BJ (cell line): ENCODE results near the gene NES. TPM values are rescaled to one million over a fixed set of nuclear protein-coding genes. Genes with fewer than 3 reads are reported as not detected.

ENCODE experiments used
- CTCF ChIA-PET: fragments of 350-600 bp; formaldehyde crosslinking; extraction: SDS; loops from one replicate; lab custom pipeline; 2021; ENCODE audit warnings: antibody characterized with exemption, inconsistent platforms; lab: Yijun Ruan, JAX
- POLR2A ChIA-PET: fragments of 300-600 bp; sonication (Branson Sonifier 250); formaldehyde crosslinking; extraction: SDS; loops from one replicate; lab custom pipeline; 2021; ENCODE audit warnings: antibody characterized with exemption; lab: Charles Lee
- DNase-seq: peaks from one replicate; pipeline ENCODE4 v3.0.0-alpha.2; 2011; ENCODE audit warnings: low read depth
- H3K27me3 ChIP-seq: 2 replicates; pipeline ENCODE4 v1.6.0; 2011; ENCODE audit warnings: low read length; ENCODE audit not compliant: control insufficient read depth, insufficient read depth
- H3K36me3 ChIP-seq: 2 replicates; pipeline ENCODE4 v1.5.1; 2011; ENCODE audit warnings: low read length; ENCODE audit not compliant: control insufficient read depth, insufficient read depth
- H3K4me3 ChIP-seq: 2 replicates; pipeline ENCODE4 v1.5.1; 2011; ENCODE audit warnings: low read depth, mild to moderate bottlenecking, control low read depth, low read length
- CTCF ChIP-seq: IDR thresholded peaks from 2 replicates; pipeline ENCODE4 v1.5.1; 2011; ENCODE audit warnings: low read depth, mild to moderate bottlenecking, control low read depth, inconsistent platforms, low read length, moderate library complexity; ENCODE audit not compliant: insufficient read depth
- polyA plus RNA-seq: library from polyadenylated mRNA; depleted of rRNA; stranded (reverse); fragments of >200 nt; gene quantifications from 2 replicates; pipeline ENCODE4 v1.2.3, GENCODE V29; 2011

NES gene
- polyA plus RNA-seq, 1 experiment, result 17.5 TPM

GRCh38 chr1:156691191-156691590 lies 14.0 kb upstream of the NES start:
- no peak for TF ChIP-seq CTCF
- Histone ChIP-seq H3K27me3 (no peaks in the 10 kb centered on the region), H3K4me3 (no peak overlapping the region), H3K36me3 (no peaks in the 10 kb centered on the region)
- DNase-seq, result no peak
- CTCF ChIA-PET, result interaction anchor here (1.3 to 31.9 kb wide), 11 partner anchors 13 to 237 kb away, joined by 3 to 1556 read pairs (median 37); partner anchors contain the start of genes CRABP2, INSRR, ISG20L2 and METTL25B
- POLR2A ChIA-PET, result no interaction called here

GRCh38 chr1:156690675-156691036 lies 13.4 kb upstream of the NES start:
- ChIA-PET CTCF (interaction anchor here (1.1 to 31.9 kb wide), 14 partner anchors 13 to 237 kb away, joined by 3 to 1556 read pairs (median 29); partner anchors contain the start of genes CRABP2, INSRR, ISG20L2 and METTL25B), POLR2A (interaction anchor here (1.9 kb wide), 1 partner anchor 38 kb away, joined by 6 read pairs; the partner anchor contains the start of genes ISG20L2 and METTL25B)
- H3K36me3 ChIP-seq, result no peaks in the 10 kb centered on the region
- H3K27me3 ChIP-seq, result no peaks in the 10 kb centered on the region
- no peak overlapping the region for H3K4me3 ChIP-seq
- no peak for DNase-seq
- TF ChIP-seq CTCF, result no peak

- no peak for TF ChIP-seq CTCF
- Histone ChIP-seq H3K4me3 (no peak overlapping the region), H3K36me3 (no peaks in the 10 kb centered on the region), H3K27me3 (no peaks in the 10 kb centered on the region)
- CTCF ChIA-PET, result interaction anchor here (0.5 to 31.9 kb wide), 36 partner anchors 12 to 243 kb away, joined by 3 to 1556 read pairs (median 7); partner anchors contain the start of genes CRABP2, HDGF, INSRR and ISG20L2
- POLR2A ChIA-PET, result interaction anchor here (0.6 to 1.9 kb wide), 3 partner anchors 29 to 38 kb away, joined by 6 to 9 read pairs (median 8); partner anchors contain the start of genes ISG20L2 and METTL25B
- no peak for DNase-seq
Measured at GRCh38 chr1:156689953-156690674, 12.9 kb upstream of the NES start.

GRCh38 chr1:156689035-156689952 lies 12.1 kb upstream of the NES start:
- Histone ChIP-seq H3K27me3 (no peaks in the 10 kb centered on the region), H3K4me3 (peak overlapping the region; percentile 15; the same call in 1 of the 2 replicates), H3K36me3 (no peaks in the 10 kb centered on the region)
- CTCF ChIA-PET, result interaction anchor here (0.5 to 31.9 kb wide), 42 partner anchors 11 to 244 kb away, joined by 3 to 1556 read pairs (median 6); partner anchors contain the start of genes CRABP2, HDGF, INSRR and ISG20L2
- peak; percentile 95 for TF ChIP-seq CTCF
- POLR2A ChIA-PET, result interaction anchor here (0.6 to 1.9 kb wide), 4 partner anchors 29 to 52 kb away, joined by 3 to 9 read pairs (median 7); partner anchors contain the start of genes ISG20L2, METTL25B and MRPL24
- no peak for DNase-seq
